ENCODE measurements around the gene ORC1.

The ORC1 gene

DNA sequence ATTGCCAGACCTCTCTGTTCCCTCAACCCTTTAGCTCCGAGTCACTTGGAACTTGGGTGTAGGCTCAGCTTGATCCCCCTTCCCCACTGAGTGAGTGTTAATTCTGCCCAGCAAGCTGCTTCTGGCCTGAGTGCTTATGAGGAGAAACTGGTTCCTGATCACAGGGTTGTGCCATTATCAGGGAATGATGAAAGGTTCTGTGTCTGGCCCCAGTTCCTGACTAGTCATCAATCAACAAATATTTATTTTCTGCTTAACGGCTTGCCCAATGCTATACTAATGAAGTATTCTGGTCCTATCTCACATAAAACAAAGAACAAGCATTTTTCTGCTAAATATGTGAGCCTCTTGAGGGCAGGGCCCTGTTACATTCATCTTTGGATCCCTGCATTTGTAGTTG is 59.0 kb downstream of the ORC1 start:
- no peak for DNase-seq (ENCODE audit: low spot score)

GRCh38 chr1:52343979-52344378 is 60.2 kb downstream of the ORC1 start:
- DNase-seq (ENCODE audit: low spot score): no peak

GRCh38 chr1:52341655-52342260 is 62.5 kb downstream of the ORC1 start:
- no peak for DNase-seq (ENCODE audit: low spot score)

GRCh38 chr1:52337439-52337838 is 66.8 kb downstream of the ORC1 start:
- no peak for DNase-seq (ENCODE audit: low spot score)

DNA sequence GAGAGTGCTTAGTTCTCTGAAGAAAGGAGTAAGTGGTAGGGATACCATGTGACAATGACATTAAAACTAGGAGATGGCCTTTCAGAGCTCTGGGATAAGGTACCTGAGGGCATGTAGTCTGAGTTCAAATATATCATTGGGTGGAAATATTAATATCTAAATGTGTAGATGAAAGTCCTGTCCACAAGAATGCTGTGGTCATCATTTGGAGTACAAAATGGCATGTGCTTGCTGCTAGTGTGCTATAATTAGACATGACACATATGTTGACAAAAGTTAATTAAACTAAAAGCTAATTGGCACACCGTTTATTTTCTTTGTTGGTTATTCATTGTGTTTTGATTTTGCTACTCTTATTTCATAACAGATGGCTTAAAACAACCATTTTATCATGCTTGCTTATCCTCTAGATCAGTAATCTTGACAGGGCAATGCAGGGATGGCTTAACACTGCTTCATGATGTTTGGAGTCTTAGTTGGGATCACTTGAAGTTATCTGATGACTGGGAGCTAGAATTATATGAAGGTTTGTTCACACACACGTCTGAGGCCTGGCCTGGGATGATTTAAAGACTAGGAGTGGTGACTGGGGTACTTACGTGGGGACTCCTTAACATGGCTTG is 69.2 kb downstream of the ORC1 start:
- no peak for DNase-seq (ENCODE audit: low spot score)

DNA sequence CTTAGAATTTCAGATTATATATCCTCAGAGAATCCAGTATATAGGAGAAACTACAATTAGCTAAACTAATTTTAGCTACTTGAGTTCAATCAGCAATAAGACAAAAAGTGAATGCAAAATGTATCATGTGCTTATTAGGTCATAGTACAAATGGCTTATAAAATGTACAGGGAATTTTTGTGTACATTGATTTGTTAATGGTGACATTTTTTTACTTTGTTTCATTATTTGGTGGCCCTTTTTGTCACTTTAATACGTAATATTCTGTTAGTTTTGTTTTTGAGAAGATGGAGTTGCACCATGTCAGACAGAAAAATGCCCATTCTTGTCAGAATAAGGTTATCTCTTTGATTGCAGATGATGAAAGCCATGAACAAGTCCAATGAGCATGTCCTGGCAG is 71.8 kb downstream of the ORC1 start:
- DNase-seq (ENCODE audit: low spot score): no peak

GRCh38 chr1:52328615-52329014 is 75.6 kb downstream of the ORC1 start:
- no peak for DNase-seq (ENCODE audit: low spot score)

DNA sequence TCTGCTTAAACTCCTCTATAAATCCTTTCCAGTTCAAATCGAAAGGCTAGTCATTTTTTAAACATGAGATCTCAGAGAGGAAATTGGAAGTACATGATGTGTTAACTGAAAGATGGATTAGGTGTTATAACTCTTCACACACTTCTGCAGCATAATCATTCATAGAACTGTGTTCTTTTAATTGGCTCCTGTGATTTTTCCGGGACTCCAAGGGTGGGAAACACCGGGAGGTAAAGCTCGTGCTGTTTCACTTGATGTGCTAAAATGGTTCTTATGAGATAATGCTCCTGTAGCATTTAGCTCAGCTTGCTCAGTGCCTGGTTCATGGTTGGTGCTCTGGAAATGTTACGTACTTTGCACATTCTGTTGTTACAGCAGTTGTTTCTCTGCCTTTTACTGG is 78.4 kb downstream of the ORC1 start:
- no peak for DNase-seq (ENCODE audit: low spot score)

- DNase-seq (ENCODE audit: low spot score): no peak
Observed at GRCh38 chr1:52323731-52324130, 80.5 kb downstream of the ORC1 start.
